Prostate gland (tissue), 2 donors: ENCODE results near the gene RETREG1.

Experiments
- POLR2AphosphoS5 ChIP-seq: sonication (generic); formaldehyde crosslinking; IDR thresholded peaks from one replicate; pipeline ENCODE4 v1.6.1; 2017; ENCODE audit warnings: antibody characterized with exemption
- TF ChIP-seq, protein P1 (sequence below), 4 experiments: fragments of 200-600 bp in 2 of 4; fragments of 450-650 bp in 2 of 4; sonication (generic) in 2 of 4; IDR thresholded peaks; 1 replicate in 3 of 4; 2 replicates in 1 of 4; pipeline ENCODE4 v1.5.1; 2016 to 2019; ENCODE audit warnings: antibody characterized with exemption in 4 of 4, mild to moderate bottlenecking in 2 of 4, moderate library complexity in 2 of 4

GRCh38 chr5:16431490-16431889 lies 185.3 kb downstream of the RETREG1 start:
- TF ChIP-seq, protein P1, sequence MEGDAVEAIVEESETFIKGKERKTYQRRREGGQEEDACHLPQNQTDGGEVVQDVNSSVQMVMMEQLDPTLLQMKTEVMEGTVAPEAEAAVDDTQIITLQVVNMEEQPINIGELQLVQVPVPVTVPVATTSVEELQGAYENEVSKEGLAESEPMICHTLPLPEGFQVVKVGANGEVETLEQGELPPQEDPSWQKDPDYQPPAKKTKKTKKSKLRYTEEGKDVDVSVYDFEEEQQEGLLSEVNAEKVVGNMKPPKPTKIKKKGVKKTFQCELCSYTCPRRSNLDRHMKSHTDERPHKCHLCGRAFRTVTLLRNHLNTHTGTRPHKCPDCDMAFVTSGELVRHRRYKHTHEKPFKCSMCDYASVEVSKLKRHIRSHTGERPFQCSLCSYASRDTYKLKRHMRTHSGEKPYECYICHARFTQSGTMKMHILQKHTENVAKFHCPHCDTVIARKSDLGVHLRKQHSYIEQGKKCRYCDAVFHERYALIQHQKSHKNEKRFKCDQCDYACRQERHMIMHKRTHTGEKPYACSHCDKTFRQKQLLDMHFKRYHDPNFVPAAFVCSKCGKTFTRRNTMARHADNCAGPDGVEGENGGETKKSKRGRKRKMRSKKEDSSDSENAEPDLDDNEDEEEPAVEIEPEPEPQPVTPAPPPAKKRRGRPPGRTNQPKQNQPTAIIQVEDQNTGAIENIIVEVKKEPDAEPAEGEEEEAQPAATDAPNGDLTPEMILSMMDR (IDR thresholded peaks at IDR 0.05), result no peak
- TF ChIP-seq POLR2AphosphoS5, result no peak
